Endothelial cell of umbilical vein (primary cell): ENCODE measurements around the gene CHST11. TPM values are rescaled to one million over a fixed set of nuclear protein-coding genes. Genes with fewer than 3 reads are reported as not detected.

Experiments
- BruUV-seq: library from RNA; stranded (reverse); fragments of 400-500 nt; replicated peaks from 2 replicates; lab custom pipeline; 2021; lab: Mats Ljungman, UMichigan
- CTCF ChIA-PET: fragments of 300-600, 350-600 bp; sonication (Branson Sonifier 250); formaldehyde crosslinking; loops from one replicate; lab custom pipeline; 2021; ENCODE audit warnings: antibody characterized with exemption, inconsistent platforms; lab: Charles Lee
- POLR2A ChIA-PET: fragments of 300-600, 350-600 bp; sonication (Branson Sonifier 250); formaldehyde crosslinking; loops from one replicate; lab custom pipeline; 2021; ENCODE audit warnings: antibody characterized with exemption, inconsistent platforms; lab: Charles Lee
- DNase-seq: peaks from one replicate; pipeline ENCODE4 v3.0.0-alpha.2; 2011; ENCODE audit warnings: low read depth, low spot score
- FAIRE-seq: peaks from 2 replicates; lab custom pipeline; 2011; peaks lifted over from hg19 to GRCh38; lab: Jason Lieb, UNC
- H2AFZ ChIP-seq: 2 replicates; pipeline ENCODE4 v1.6.0; 2012; ENCODE audit warnings: low read depth, low read length, control low read depth, inconsistent platforms
- H3K27ac ChIP-seq: 2 replicates; pipeline ENCODE4 v1.5.1; 2011; ENCODE audit warnings: low read depth, mild to moderate bottlenecking, control low read depth, low read length, moderate library complexity; ENCODE audit not compliant: insufficient read depth
- H3K27me3 ChIP-seq, 2 experiments: 2 replicates each; pipeline versions ENCODE4 v1.6.0 to v1.6.1; 2011; ENCODE audit warnings: low read length in 2 of 2, mixed read lengths in 1 of 2; ENCODE audit not compliant: control insufficient read depth in 2 of 2, insufficient read depth in 2 of 2
- H3K36me3 ChIP-seq, 2 experiments: 2 replicates in 1 of 2; 3 replicates in 1 of 2; pipeline ENCODE4 v1.5.1; 2011; ENCODE audit warnings: low read length in 2 of 2, mild to moderate bottlenecking in 1 of 2, moderate library complexity in 1 of 2; ENCODE audit not compliant: control insufficient read depth in 2 of 2, insufficient read depth in 2 of 2; ENCODE audit errors: extremely low read depth in 1 of 2
- H3K4me1 ChIP-seq: 3 replicates; pipeline ENCODE4 v1.5.1; 2011; ENCODE audit warnings: mild to moderate bottlenecking, low read length; ENCODE audit not compliant: control insufficient read depth, insufficient read depth; ENCODE audit errors: extremely low read depth
- H3K4me2 ChIP-seq: 2 replicates; pipeline ENCODE4 v1.6.1; 2011; ENCODE audit warnings: low read length, control low read depth, mixed read lengths; ENCODE audit not compliant: insufficient read depth
- H3K4me3 ChIP-seq, 3 experiments: fragments of 200-600 bp in 1 of 3; sonication (generic), shearing (Covaris generic) in 1 of 3; replicated peaks in 1 of 3; 2 replicates each; pipeline ENCODE4 v1.5.1; 2011 to 2016; ENCODE audit warnings: control low read depth in 3 of 3, low read length in 3 of 3, mild to moderate bottlenecking in 2 of 3, inconsistent platforms in 1 of 3, low read depth in 1 of 3, moderate library complexity in 1 of 3; ENCODE audit not compliant: insufficient read depth in 1 of 3
- H3K79me2 ChIP-seq: 2 replicates; pipeline ENCODE4 v1.6.0; 2012; ENCODE audit warnings: low read length, inconsistent platforms; ENCODE audit not compliant: control insufficient read depth, insufficient read depth
- H3K9ac ChIP-seq: replicated peaks from 2 replicates; pipeline ENCODE3; 2011; ENCODE audit warnings: low read length, control low read depth; ENCODE audit not compliant: insufficient read depth; ENCODE audit errors: extremely low read depth
- H3K9me1 ChIP-seq: replicated peaks from 3 replicates; pipeline ENCODE4 v1.6.0; 2011; ENCODE audit warnings: mild to moderate bottlenecking, low read length; ENCODE audit not compliant: control insufficient read depth, insufficient read depth; ENCODE audit errors: extremely low read depth
- H3K9me3 ChIP-seq: replicated peaks from 2 replicates; pipeline ENCODE4 v1.5.1; 2012; ENCODE audit warnings: low read length, inconsistent platforms; ENCODE audit not compliant: control insufficient read depth, insufficient read depth
- H4K20me1 ChIP-seq: replicated peaks from 2 replicates; pipeline ENCODE3; 2011; ENCODE audit warnings: mild to moderate bottlenecking, low read length; ENCODE audit not compliant: control insufficient read depth, insufficient read depth; ENCODE audit errors: extremely low read depth
- CTCF ChIP-seq, 2 donors: IDR thresholded peaks; 1 replicate in 1 of 2; 2 replicates in 1 of 2; pipeline ENCODE4 v1.5.1; 2011; ENCODE audit warnings: low read length in 2 of 2, mild to moderate bottlenecking in 2 of 2, moderate library complexity in 2 of 2, control low read depth in 1 of 2, inconsistent platforms in 1 of 2, low read depth in 1 of 2; ENCODE audit not compliant: insufficient read depth in 1 of 2; ENCODE audit errors: extremely low read depth in 1 of 2
- EZH2 ChIP-seq: IDR thresholded peaks from 2 replicates; pipeline ENCODE4 v1.6.1; 2012; ENCODE audit warnings: borderline replicate concordance, low read depth, mild to moderate bottlenecking, moderate library complexity, low read length, inconsistent platforms; ENCODE audit not compliant: severe bottlenecking
- FOS ChIP-seq: IDR thresholded peaks from 2 replicates; pipeline ENCODE4 v1.6.1; 2011; ENCODE audit warnings: mild to moderate bottlenecking, low read length, moderate library complexity, borderline replicate concordance; ENCODE audit not compliant: insufficient read depth
- GATA2 ChIP-seq: IDR thresholded peaks from 2 replicates; pipeline ENCODE4 v1.7.0; 2011; ENCODE audit warnings: low read depth, mild to moderate bottlenecking, moderate library complexity, mixed read lengths, low read length; ENCODE audit not compliant: insufficient read length, insufficient read depth
- JUN ChIP-seq: IDR thresholded peaks from 2 replicates; pipeline ENCODE4 v1.6.1; 2011; ENCODE audit warnings: borderline replicate concordance, low read depth; ENCODE audit not compliant: insufficient read length, insufficient read depth
- MYC ChIP-seq: IDR thresholded peaks from one replicate; pipeline ENCODE4 v1.6.1; 2011; ENCODE audit warnings: mild to moderate bottlenecking, low read depth, low read length
- POLR2A ChIP-seq: IDR thresholded peaks from 2 replicates; pipeline ENCODE4 v1.6.1; 2012; ENCODE audit warnings: low read depth, mild to moderate bottlenecking, control low read depth, low read length
- POLR2AphosphoS5 ChIP-seq: IDR thresholded peaks from 2 replicates; pipeline ENCODE4 v1.6.1; 2012; ENCODE audit warnings: low read depth, mild to moderate bottlenecking, control low read depth, low read length, moderate library complexity; ENCODE audit not compliant: insufficient read depth
- dilution Hi-C: fragments of 300-500 bp; cut with MboI; formaldehyde crosslinking; loops from one replicate; pipeline ENCODE4 v1.15.0; 2019; ENCODE audit warnings: low sequenced_read_pairs; ENCODE audit not compliant: extremely low pct_ligation_motif_present
- intact Hi-C: fragments of 100-400 bp; cut with micrococcal nuclease; formaldehyde crosslinking; loops from one replicate; pipeline ENCODE4 v1.10.0; 2022
- polyA plus RNA-seq, 4 experiments: library from polyadenylated mRNA; depleted of rRNA in 3 of 4; stranded (reverse) in 3 of 4; unstranded in 1 of 4; fragments of >200 nt; gene quantifications; 2 replicates each; pipeline versions ENCODE4 v1.2.1 to v1.2.3, GENCODE V29; 2011 to 2012; ENCODE audit warnings: missing spikeins in 1 of 4
- total RNA-seq: library from RNA; stranded (reverse); gene quantifications from 2 replicates; pipeline ENCODE4 v1.2.3, GENCODE V29; 2021
- TF ChIP-seq, protein P1 (sequence below): IDR thresholded peaks from 2 replicates; pipeline ENCODE4 v1.6.1; 2011; ENCODE audit not compliant: insufficient read depth, insufficient read length

Gene CHST11
- total and polyA plus RNA-seq, 2 donors (not counting 3 experiments of a cell fraction or from before 2014, with no cell fraction given), result 19.7 to 20.9 TPM

DNA sequence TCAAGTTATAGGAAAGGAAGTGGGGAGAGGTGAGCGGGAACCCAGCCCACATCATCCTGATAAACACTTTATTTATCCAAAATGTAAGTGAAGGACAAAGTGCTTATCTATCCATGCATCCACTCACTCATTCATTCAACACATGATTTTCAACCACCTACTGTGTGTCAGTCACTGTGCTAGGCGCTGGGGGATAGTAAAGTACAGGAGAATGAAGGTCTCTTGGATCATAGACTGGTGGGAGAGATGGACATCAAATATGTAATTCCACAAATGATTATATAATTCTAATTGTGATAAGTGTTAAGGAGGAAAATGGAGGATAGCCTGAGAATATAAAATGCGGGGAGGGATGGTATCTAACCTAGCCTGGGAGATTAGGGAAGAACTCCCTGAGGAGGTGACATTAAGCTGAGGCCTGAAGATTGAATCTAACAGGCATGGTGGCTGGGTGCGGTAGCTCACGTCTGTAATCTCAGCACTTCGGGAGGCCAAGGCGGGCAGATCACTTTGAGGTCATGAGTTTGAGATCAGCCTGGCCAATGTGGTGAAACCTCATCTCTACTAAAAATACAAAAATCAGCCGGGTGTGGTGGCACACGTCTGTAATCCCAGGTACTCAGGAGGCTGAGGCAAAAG lies 41.3 kb upstream of the CHST11 start:
- POLR2A ChIA-PET, result no interaction called here
- no peak overlapping the region for H3K27ac ChIP-seq
- no peak overlapping the region for H3K4me3 ChIP-seq
- TF ChIP-seq JUN (no peak), FOS (no peak), CTCF (IDR thresholded peaks at IDR 0.05; ENCODE audit: extremely low read depth in 1 of 2, insufficient read depth in 1 of 2, low read depth in 1 of 2, low read length in 2 of 2) (no peak), MYC (no peak)
- no peaks in the 10 kb centered on the region for H3K27me3 ChIP-seq
- intact Hi-C loops, result no loop called here
- H4K20me1 ChIP-seq, result no peaks in the 10 kb centered on the region
- H2AFZ ChIP-seq, result no peak overlapping the region
- no peaks in the 10 kb centered on the region for H3K9me3 ChIP-seq
- BruUV-seq, result no TSS peak
- H3K36me3 ChIP-seq, result no peaks in the 10 kb centered on the region
- dilution Hi-C loops, result no loop called here
- no peak overlapping the region for H3K4me2 ChIP-seq
- no peaks in the 10 kb centered on the region for H3K79me2 ChIP-seq
- FAIRE-seq (no peak), DNase-seq (no peak)
- H3K4me1 ChIP-seq, result no peaks in the 10 kb centered on the region
- no peak overlapping the region for H3K9ac ChIP-seq
- no peaks in the 10 kb centered on the region for H3K9me1 ChIP-seq
- CTCF ChIA-PET, result no interaction called here

DNA sequence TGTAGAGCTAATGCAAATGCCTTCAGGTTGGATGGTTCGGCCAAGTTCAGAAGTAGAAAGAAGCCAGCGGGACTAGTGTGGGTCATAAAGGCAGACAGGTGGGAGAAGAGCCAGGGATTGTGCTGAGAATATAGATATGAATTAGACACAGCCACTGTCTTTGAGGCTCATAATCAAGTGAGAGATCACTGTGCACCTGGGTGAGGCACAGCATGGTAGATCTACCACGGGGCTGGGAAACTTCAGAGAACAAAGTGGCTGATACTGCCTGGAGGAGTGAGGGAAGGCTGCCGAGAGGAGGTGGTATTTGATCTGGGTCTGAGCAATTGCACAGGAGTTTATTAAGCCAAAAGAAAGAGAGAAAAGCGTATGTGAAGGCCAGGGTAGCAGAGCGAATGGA lies 40.6 kb upstream of the CHST11 start:
- Histone ChIP-seq H3K4me1 (peaks cover 5% of the 10 kb centered on the region), H3K9me3 (no peaks in the 10 kb centered on the region), H2AFZ (no peak overlapping the region), H3K9me1 (no peaks in the 10 kb centered on the region), H3K9ac (no peak overlapping the region), H3K4me2 (no peak overlapping the region), H3K4me3 (no peak overlapping the region), H3K27me3 (no peaks in the 10 kb centered on the region), H4K20me1 (no peaks in the 10 kb centered on the region), H3K27ac (no peak overlapping the region), H3K79me2 (no peaks in the 10 kb centered on the region), H3K36me3 (no peaks in the 10 kb centered on the region)
- no TSS peak for BruUV-seq
- intact Hi-C loops (no loop called here), dilution Hi-C loops (no loop called here)
- FAIRE-seq, result no peak
- TF ChIP-seq FOS, result no peak
- TF ChIP-seq POLR2A, result no peak
- TF ChIP-seq JUN, result no peak
- TF ChIP-seq, protein P1, sequence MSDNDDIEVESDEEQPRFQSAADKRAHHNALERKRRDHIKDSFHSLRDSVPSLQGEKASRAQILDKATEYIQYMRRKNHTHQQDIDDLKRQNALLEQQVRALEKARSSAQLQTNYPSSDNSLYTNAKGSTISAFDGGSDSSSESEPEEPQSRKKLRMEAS, result no peak
- no peak for TF ChIP-seq CTCF (IDR thresholded peaks at IDR 0.05; ENCODE audit: extremely low read depth in 1 of 2, insufficient read depth in 1 of 2, low read depth in 1 of 2, low read length in 2 of 2)
- TF ChIP-seq GATA2, result no peak
- no peak for TF ChIP-seq POLR2AphosphoS5
- TF ChIP-seq MYC, result no peak
- TF ChIP-seq EZH2, result no peak
- DNase-seq, result no peak
- POLR2A ChIA-PET, result no interaction called here
- CTCF ChIA-PET, result no interaction called here
